Measurements from ENCODE around the gene PDE4B.
A peak's percentile ranks its signal among the peaks of the same experiment; 100 is the strongest.

PDE4B gene

DNA sequence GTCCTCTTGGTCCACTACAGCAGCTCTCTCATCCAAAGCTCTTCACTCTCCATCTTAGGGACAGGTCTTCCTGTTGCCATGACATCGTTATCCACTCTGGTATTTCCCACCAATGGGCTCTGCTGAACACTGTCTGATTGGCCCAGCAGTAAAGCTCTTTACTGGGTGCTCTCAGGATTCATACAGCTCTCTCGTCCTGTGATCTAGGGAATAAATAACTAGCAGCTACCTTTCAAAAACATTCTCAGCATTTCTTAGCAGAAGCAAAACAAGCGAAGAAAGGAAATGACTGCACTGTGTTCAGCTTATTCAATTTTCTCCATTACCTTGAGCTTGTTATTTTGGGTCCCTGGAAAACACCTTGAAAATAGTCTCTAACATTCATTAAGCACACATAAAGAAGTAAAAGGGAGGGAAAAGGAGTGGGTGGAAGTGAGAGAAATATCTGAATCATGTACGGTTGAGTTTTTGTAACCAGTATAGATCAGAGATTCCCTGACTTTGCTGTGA is 577.8 kb downstream of the PDE4B start:
- no peaks in the 10 kb centered on the region for H3K27me3 ChIP-seq (ENCODE audit: insufficient read depth, low read length, poor library complexity, severe bottlenecking)
- H4K20me1 ChIP-seq (ENCODE audit: insufficient read depth, low read length, poor library complexity, severe bottlenecking), result no peaks in the 10 kb centered on the region
- H3K36me3 ChIP-seq (ENCODE audit: insufficient read depth, low read length), result peaks cover 33% of the 10 kb centered on the region; the same call in 1 of the 2 replicates
- no peaks in the 10 kb centered on the region for H3K9me3 ChIP-seq (ENCODE audit: insufficient read depth, low read depth, low read length)
- H3K4me3 ChIP-seq (ENCODE audit: low read length, poor library complexity, severe bottlenecking), result no peak overlapping the region
- H3K9ac ChIP-seq (ENCODE audit: low read depth, low read length, poor library complexity, severe bottlenecking), result no peak overlapping the region
- H3K79me2 ChIP-seq (ENCODE audit: insufficient read depth, low read length), result no peaks in the 10 kb centered on the region
- H3K4me2 ChIP-seq (ENCODE audit: low read depth, low read length, poor library complexity, severe bottlenecking), result no peak overlapping the region
- no peaks in the 10 kb centered on the region for H3K9me2 ChIP-seq (replicated peaks; ENCODE audit: low read depth, low read length)
- no peaks in the 10 kb centered on the region; the same call in 1 of the 2 replicates for H3F3A ChIP-seq (ENCODE audit: low read depth)
- H2AFZ ChIP-seq (ENCODE audit: low read length), result no peak overlapping the region
- TF ChIP-seq, protein P1, sequence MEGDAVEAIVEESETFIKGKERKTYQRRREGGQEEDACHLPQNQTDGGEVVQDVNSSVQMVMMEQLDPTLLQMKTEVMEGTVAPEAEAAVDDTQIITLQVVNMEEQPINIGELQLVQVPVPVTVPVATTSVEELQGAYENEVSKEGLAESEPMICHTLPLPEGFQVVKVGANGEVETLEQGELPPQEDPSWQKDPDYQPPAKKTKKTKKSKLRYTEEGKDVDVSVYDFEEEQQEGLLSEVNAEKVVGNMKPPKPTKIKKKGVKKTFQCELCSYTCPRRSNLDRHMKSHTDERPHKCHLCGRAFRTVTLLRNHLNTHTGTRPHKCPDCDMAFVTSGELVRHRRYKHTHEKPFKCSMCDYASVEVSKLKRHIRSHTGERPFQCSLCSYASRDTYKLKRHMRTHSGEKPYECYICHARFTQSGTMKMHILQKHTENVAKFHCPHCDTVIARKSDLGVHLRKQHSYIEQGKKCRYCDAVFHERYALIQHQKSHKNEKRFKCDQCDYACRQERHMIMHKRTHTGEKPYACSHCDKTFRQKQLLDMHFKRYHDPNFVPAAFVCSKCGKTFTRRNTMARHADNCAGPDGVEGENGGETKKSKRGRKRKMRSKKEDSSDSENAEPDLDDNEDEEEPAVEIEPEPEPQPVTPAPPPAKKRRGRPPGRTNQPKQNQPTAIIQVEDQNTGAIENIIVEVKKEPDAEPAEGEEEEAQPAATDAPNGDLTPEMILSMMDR (conservative IDR thresholded peaks at IDR 0.05; ENCODE audit: low read length), result no peak
- TF ChIP-seq EZH2phosphoT487 (IDR thresholded peaks at IDR 0.05; ENCODE audit: borderline replicate concordance), result no peak
- peaks cover 68% of the 10 kb centered on the region for H3K4me1 ChIP-seq (ENCODE audit: insufficient read depth, low read length, poor library complexity, severe bottlenecking)

DNA sequence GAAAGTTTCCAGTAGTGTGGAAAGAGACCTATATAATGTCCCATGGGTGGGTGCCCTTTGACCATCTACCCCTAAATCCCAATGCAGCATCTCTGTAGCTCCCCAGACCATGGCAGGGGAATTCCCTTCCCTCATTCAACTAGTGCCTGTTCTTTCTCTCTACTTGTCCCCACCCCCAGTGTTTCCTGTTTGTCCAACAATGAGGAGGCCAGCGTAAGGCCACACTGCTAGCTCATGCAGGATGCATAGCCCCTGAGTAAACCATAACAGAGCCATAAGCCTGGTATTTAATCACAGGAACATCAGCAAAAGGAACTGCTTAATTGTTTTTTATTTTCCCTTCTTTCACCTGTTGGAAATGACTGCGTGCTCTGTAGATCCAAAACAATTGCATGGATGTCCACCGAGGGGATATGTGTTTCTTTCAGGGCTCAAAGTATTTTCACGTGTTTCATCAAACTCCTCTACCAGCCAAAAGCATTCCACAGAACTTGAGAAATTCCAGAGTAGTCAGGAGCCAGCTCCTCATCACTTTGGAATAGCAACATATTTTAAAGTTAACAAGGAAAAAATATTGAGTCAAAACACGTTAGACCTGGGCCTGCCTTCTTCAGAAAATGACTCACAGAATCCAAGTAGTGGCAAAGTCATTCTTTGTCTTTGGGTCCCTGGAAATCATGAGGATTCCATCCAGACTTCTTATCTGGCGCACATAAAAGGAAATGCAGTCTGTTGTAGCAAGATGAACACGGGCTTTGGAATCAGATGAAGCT is 578.7 kb downstream of the PDE4B start:
- Histone ChIP-seq H3F3A (ENCODE audit: low read depth) (no peaks in the 10 kb centered on the region; the same call in 1 of the 2 replicates), H3K4me2 (ENCODE audit: low read depth, low read length, poor library complexity, severe bottlenecking) (peak overlapping the region; percentile 49), H3K9me3 (ENCODE audit: insufficient read depth, low read depth, low read length) (no peaks in the 10 kb centered on the region), H3K9me2 (replicated peaks; ENCODE audit: low read depth, low read length) (no peaks in the 10 kb centered on the region), H3K27me3 (ENCODE audit: insufficient read depth, low read length, poor library complexity, severe bottlenecking) (no peaks in the 10 kb centered on the region), H3K36me3 (ENCODE audit: insufficient read depth, low read length) (peaks cover 26% of the 10 kb centered on the region; the same call in 1 of the 2 replicates), H2AFZ (ENCODE audit: low read length) (0 out of 2 replicates have a peak overlapping the region, but pooled peaks have one; percentile 22), H3K9ac (ENCODE audit: low read depth, low read length, poor library complexity, severe bottlenecking) (peak overlapping the region; percentile 55), H3K4me1 (ENCODE audit: insufficient read depth, low read length, poor library complexity, severe bottlenecking) (peaks cover 64% of the 10 kb centered on the region), H4K20me1 (ENCODE audit: insufficient read depth, low read length, poor library complexity, severe bottlenecking) (no peaks in the 10 kb centered on the region), H3K79me2 (ENCODE audit: insufficient read depth, low read length) (no peaks in the 10 kb centered on the region), H3K4me3 (ENCODE audit: low read length, poor library complexity, severe bottlenecking) (no peak overlapping the region)
- TF ChIP-seq, protein P1 (conservative IDR thresholded peaks at IDR 0.05; ENCODE audit: low read length), result no peak
- no peak for TF ChIP-seq EZH2phosphoT487 (IDR thresholded peaks at IDR 0.05; ENCODE audit: borderline replicate concordance)

DNA sequence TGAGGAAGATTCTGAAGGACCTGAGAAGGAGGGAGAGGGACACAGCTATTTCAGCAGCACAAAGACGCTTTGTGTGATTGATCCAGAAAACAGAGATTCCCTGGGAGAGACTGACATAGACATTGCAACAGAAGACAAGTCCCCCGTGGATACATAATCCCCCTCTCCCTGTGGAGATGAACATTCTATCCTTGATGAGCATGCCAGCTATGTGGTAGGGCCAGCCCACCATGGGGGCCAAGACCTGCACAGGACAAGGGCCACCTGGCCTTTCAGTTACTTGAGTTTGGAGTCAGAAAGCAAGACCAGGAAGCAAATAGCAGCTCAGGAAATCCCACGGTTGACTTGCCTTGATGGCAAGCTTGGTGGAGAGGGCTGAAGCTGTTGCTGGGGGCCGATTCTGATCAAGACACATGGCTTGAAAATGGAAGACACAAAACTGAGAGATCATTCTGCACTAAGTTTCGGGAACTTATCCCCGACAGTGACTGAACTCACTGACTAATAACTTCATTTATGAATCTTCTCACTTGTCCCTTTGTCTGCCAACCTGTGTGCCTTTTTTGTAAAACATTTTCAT is 579.9 kb downstream of the PDE4B start:
- peaks cover 52% of the 10 kb centered on the region for H3K4me1 ChIP-seq (ENCODE audit: insufficient read depth, low read length, poor library complexity, severe bottlenecking)
- H2AFZ ChIP-seq (ENCODE audit: low read length), result peak overlapping the region; percentile 60
- H3K4me2 ChIP-seq (ENCODE audit: low read depth, low read length, poor library complexity, severe bottlenecking), result peak overlapping the region; percentile 70
- no peaks in the 10 kb centered on the region for H3K9me3 ChIP-seq (ENCODE audit: insufficient read depth, low read depth, low read length)
- peak overlapping the region; percentile 54 for H3K4me3 ChIP-seq (ENCODE audit: low read length, poor library complexity, severe bottlenecking)
- no peaks in the 10 kb centered on the region for H4K20me1 ChIP-seq (ENCODE audit: insufficient read depth, low read length, poor library complexity, severe bottlenecking)
- H3K36me3 ChIP-seq (ENCODE audit: insufficient read depth, low read length), result peaks cover 24% of the 10 kb centered on the region; the same call in 1 of the 2 replicates
- no peak for TF ChIP-seq EZH2phosphoT487 (IDR thresholded peaks at IDR 0.05; ENCODE audit: borderline replicate concordance)
- TF ChIP-seq, protein P1 (conservative IDR thresholded peaks at IDR 0.05; ENCODE audit: low read length), result no peak
- H3F3A ChIP-seq (ENCODE audit: low read depth), result no peaks in the 10 kb centered on the region; the same call in 1 of the 2 replicates
- H3K9ac ChIP-seq (ENCODE audit: low read depth, low read length, poor library complexity, severe bottlenecking), result peak overlapping the region; percentile 55
- H3K27me3 ChIP-seq (ENCODE audit: insufficient read depth, low read length, poor library complexity, severe bottlenecking), result no peaks in the 10 kb centered on the region
- H3K79me2 ChIP-seq (ENCODE audit: insufficient read depth, low read length), result no peaks in the 10 kb centered on the region
- no peaks in the 10 kb centered on the region for H3K9me2 ChIP-seq (replicated peaks; ENCODE audit: low read depth, low read length)

Measured in Loucy (cell line).